HCT116 (cell line): ENCODE measurements around the gene NSUN7. TPM values are rescaled to one million over a fixed set of nuclear protein-coding genes. Genes with fewer than 3 reads are reported as not detected.

Experiments used
- ATAC-seq: fragments of 200-7000 bp; cut with Tn5 transposase; 2 replicates; pipeline ENCODE4 v1.9.1; 2020; ENCODE audit warnings: mild to moderate bottlenecking, moderate library complexity
- BruUV-seq: library from RNA; stranded (reverse); fragments of 400-500 nt; replicated peaks from 2 replicates; lab custom pipeline; 2021; lab: Mats Ljungman, UMichigan
- CTCF ChIA-PET: fragments of 300-600 bp; sonication (Branson Sonifier 250); formaldehyde crosslinking; loops from one replicate; lab custom pipeline; 2021; ENCODE audit warnings: antibody characterized with exemption; lab: Charles Lee
- POLR2A ChIA-PET: fragments of 300-600, 350-600 bp; sonication (Branson Sonifier 250); formaldehyde crosslinking; loops from one replicate; lab custom pipeline; 2021; ENCODE audit warnings: antibody characterized with exemption; lab: Charles Lee
- RAD21 ChIA-PET, 2 experiments: fragments of 300-600 bp; sonication (Branson Sonifier 250); formaldehyde crosslinking; loops; one replicate each; lab custom pipeline; 2023; ENCODE audit warnings: low total read pairs in 2 of 2; ENCODE audit not compliant: uncharacterized antibody in 2 of 2, unreplicated experiment in 2 of 2, low non-redundant PET in 1 of 2; lab: Charles Lee
- DNase-seq: peaks from one replicate; pipeline ENCODE4 v3.0.0-alpha.2; 2010; ENCODE audit warnings: low read depth, low spot score
- H2AFZ ChIP-seq: fragments of 200-600 bp; shearing (Covaris generic), sonication (generic); 2 replicates; pipeline ENCODE4 v1.6.1; 2017; ENCODE audit warnings: low read depth, mixed run types, mixed read lengths, antibody characterized with exemption, low read length; ENCODE audit not compliant: poor library complexity, severe bottlenecking
- H3K27ac ChIP-seq: 2 replicates; pipeline ENCODE4 v1.5.1; 2012; ENCODE audit warnings: low read depth, low read length
- H3K27me3 ChIP-seq: fragments of 200-600 bp; sonication (generic); 2 replicates; pipeline ENCODE4 v1.6.1; 2016; ENCODE audit warnings: mixed run types, low read length, mixed read lengths; ENCODE audit not compliant: insufficient read depth
- H3K36me3 ChIP-seq, 2 experiments: fragments of 200-500 bp in 1 of 2; fragments of 200-600 bp in 1 of 2; sonication (Bioruptor generic) in 1 of 2; sonication (generic) in 1 of 2; 2 replicates each; pipeline versions ENCODE4 v1.5.1 to v1.6.1; 2014 to 2016; ENCODE audit warnings: low read length in 2 of 2, inconsistent platforms in 1 of 2, mixed read lengths in 1 of 2, mixed run types in 1 of 2; ENCODE audit not compliant: insufficient read depth in 2 of 2, control insufficient read depth in 1 of 2
- H3K4me1 ChIP-seq, 2 experiments: fragments of 200-600 bp in 1 of 2; sonication (generic) in 1 of 2; 2 replicates each; pipeline versions ENCODE4 v1.5.1 to v1.6.1; 2012 to 2017; ENCODE audit warnings: low read length in 2 of 2, inconsistent platforms in 1 of 2, mild to moderate bottlenecking in 1 of 2, mixed read lengths in 1 of 2, mixed run types in 1 of 2, moderate library complexity in 1 of 2; ENCODE audit not compliant: insufficient read depth in 2 of 2, control insufficient read depth in 1 of 2
- H3K4me2 ChIP-seq: fragments of 200-600 bp; sonication (generic); 2 replicates; pipeline ENCODE4 v1.6.1; 2017; ENCODE audit warnings: mixed run types, low read length, mixed read lengths
- H3K4me3 ChIP-seq, 2 experiments: fragments of 200-600 bp in 1 of 2; sonication (generic) in 1 of 2; replicated peaks in 1 of 2; 2 replicates each; pipeline ENCODE4 v1.5.1; 2011 to 2016; ENCODE audit warnings: low read length in 2 of 2, control low read depth in 1 of 2, low read depth in 1 of 2, mild to moderate bottlenecking in 1 of 2, mixed read lengths in 1 of 2, mixed run types in 1 of 2
- H3K79me2 ChIP-seq: fragments of 200-600 bp; sonication (generic); 2 replicates; pipeline ENCODE4 v1.6.1; 2017; ENCODE audit warnings: mild to moderate bottlenecking, mixed run types, low read length, moderate library complexity, mixed read lengths; ENCODE audit not compliant: insufficient read depth
- H3K9ac ChIP-seq: fragments of 200-600 bp; sonication (generic); 2 replicates; pipeline ENCODE4 v1.6.1; 2016; ENCODE audit warnings: low read length, mixed read lengths
- H3K9me2 ChIP-seq: fragments of 200-600 bp; sonication (generic), shearing (Covaris generic); 2 replicates; pipeline ENCODE4 v1.6.1; 2017; ENCODE audit warnings: mixed run types, mild to moderate bottlenecking, moderate library complexity; ENCODE audit not compliant: insufficient read depth
- H3K9me3 ChIP-seq, 2 experiments: fragments of 200-500 bp in 1 of 2; fragments of 200-600 bp in 1 of 2; sonication (Bioruptor generic) in 1 of 2; sonication (generic) in 1 of 2; 2 replicates each; pipeline ENCODE4 v1.6.1; 2014 to 2017; ENCODE audit warnings: low read length in 2 of 2, mixed read lengths in 2 of 2, inconsistent platforms in 1 of 2, low read depth in 1 of 2, mild to moderate bottlenecking in 1 of 2, mixed run types in 1 of 2, moderate library complexity in 1 of 2; ENCODE audit not compliant: control insufficient read depth in 1 of 2, insufficient read depth in 1 of 2
- H4K20me1 ChIP-seq: fragments of 200-600 bp; sonication (generic), shearing (Covaris generic); 2 replicates; pipeline ENCODE4 v1.6.1; 2017; ENCODE audit warnings: mixed run types, mild to moderate bottlenecking, moderate library complexity; ENCODE audit not compliant: insufficient read depth
- CBX3 ChIP-seq: IDR thresholded peaks from 2 replicates; pipeline ENCODE4 v1.6.1; 2012; ENCODE audit warnings: low read depth
- EGR1 ChIP-seq: IDR thresholded peaks from 2 replicates; pipeline ENCODE4 v1.6.1; 2012; ENCODE audit warnings: low read depth
- ELF1 ChIP-seq: IDR thresholded peaks from 2 replicates; pipeline ENCODE4 v1.6.1; 2012; ENCODE audit warnings: low read depth, borderline replicate concordance
- EZH2 ChIP-seq: fragments of 200-600 bp; sonication (generic); IDR thresholded peaks from 2 replicates; pipeline ENCODE4 v1.6.1; 2017; ENCODE audit warnings: antibody characterized with exemption, mixed run types
- EZH2phosphoT487 ChIP-seq: fragments of 200-600 bp; IDR thresholded peaks from 2 replicates; pipeline ENCODE4 v1.6.1; 2018; ENCODE audit warnings: antibody characterized with exemption, borderline replicate concordance
- FOSL1 ChIP-seq: IDR thresholded peaks from 2 replicates; pipeline ENCODE4 v1.6.1; 2012; ENCODE audit warnings: low read depth
- MAX ChIP-seq: IDR thresholded peaks from 2 replicates; pipeline ENCODE4 v1.6.1; 2012
- RAD21 ChIP-seq: IDR thresholded peaks from 2 replicates; pipeline ENCODE4 v1.6.1; 2012; ENCODE audit warnings: low read depth, mild to moderate bottlenecking
- REST ChIP-seq: IDR thresholded peaks from 2 replicates; pipeline ENCODE4 v1.6.1; 2012; ENCODE audit warnings: low read depth
- SP1 ChIP-seq: IDR thresholded peaks from 2 replicates; pipeline ENCODE4 v1.6.1; 2012; ENCODE audit warnings: low read depth
- SRF ChIP-seq: IDR thresholded peaks from 2 replicates; pipeline ENCODE4 v1.6.1; 2012; ENCODE audit warnings: low read depth
- TCF7L2 ChIP-seq: IDR thresholded peaks from 2 replicates; pipeline ENCODE4 v1.7.0; 2011; ENCODE audit warnings: borderline replicate concordance, inconsistent platforms; ENCODE audit not compliant: insufficient read depth, insufficient read length; ENCODE audit errors: extremely low read depth
- YY1 ChIP-seq: IDR thresholded peaks from 2 replicates; pipeline ENCODE4 v1.6.1; 2011; ENCODE audit warnings: low read length, low read depth, moderate library complexity, mild to moderate bottlenecking; ENCODE audit not compliant: insufficient replicate concordance; ENCODE audit errors: extremely low read depth
- ZBTB33 ChIP-seq: IDR thresholded peaks from 2 replicates; pipeline ENCODE4 v1.6.1; 2011; ENCODE audit warnings: mild to moderate bottlenecking, low read length, moderate library complexity; ENCODE audit not compliant: insufficient replicate concordance; ENCODE audit errors: extremely low read depth
- ZFX ChIP-seq: fragments of 450-650 bp; IDR thresholded peaks from 2 replicates; pipeline ENCODE4 v1.6.1; 2017
- intact Hi-C: fragments of 100-400 bp; cut with micrococcal nuclease; formaldehyde crosslinking; loops from 2 replicates; pipeline ENCODE4 v1.10.0; 2022
- total RNA-seq: library from RNA; stranded (reverse); gene quantifications from one replicate; pipeline ENCODE4 v1.2.1, GENCODE V29; 2021; ENCODE audit not compliant: unreplicated experiment
- TF ChIP-seq, protein P1 (sequence below), 3 experiments: fragments of 200-600 bp in 1 of 3; sonication (generic) in 1 of 3; IDR thresholded peaks in 2 of 3; conservative IDR thresholded peaks in 1 of 3; 2 replicates each; pipeline ENCODE4 v1.5.1; 2012 to 2017; ENCODE audit warnings: low read depth in 2 of 3, low read length in 2 of 3, antibody characterized with exemption in 1 of 3, borderline replicate concordance in 1 of 3, control low read depth in 1 of 3, mild to moderate bottlenecking in 1 of 3, mixed read lengths in 1 of 3, mixed run types in 1 of 3, moderate library complexity in 1 of 3; ENCODE audit not compliant: insufficient read depth in 1 of 3

Gene NSUN7
- total RNA-seq, 1 experiment from 2014 or later = 0.07 TPM

DNA sequence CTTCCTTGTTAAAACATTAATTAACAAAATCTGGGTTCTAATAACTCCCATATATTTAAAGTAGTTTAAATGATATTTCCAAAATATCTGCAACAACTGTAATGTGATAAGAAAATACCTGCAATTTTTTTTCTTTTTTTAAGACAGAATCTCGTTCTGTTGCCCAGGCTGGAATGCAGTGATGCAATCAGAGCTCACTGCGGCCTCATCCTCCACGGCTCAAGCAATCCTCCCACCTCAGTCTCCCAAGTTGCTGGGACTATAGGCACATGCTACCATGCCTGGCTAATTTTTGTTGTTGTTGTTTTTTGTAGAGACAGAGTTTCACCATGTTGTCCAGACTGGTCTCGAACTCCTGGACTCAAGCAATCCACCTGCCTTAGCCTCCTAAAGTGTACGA lies 45.7 kb upstream of the NSUN7 start:
- no peaks in the 10 kb centered on the region for H3K9me3 ChIP-seq
- H3K36me3 ChIP-seq = no peaks in the 10 kb centered on the region
- no peaks in the 10 kb centered on the region for H4K20me1 ChIP-seq
- TF ChIP-seq TCF7L2 (no peak), ZBTB33 (no peak), EZH2phosphoT487 (no peak), ZFX (no peak), EZH2 (no peak), YY1 (no peak), SRF (no peak), ELF1 (no peak), RAD21 (no peak), SP1 (no peak), CBX3 (no peak), REST (no peak), EGR1 (no peak), FOSL1 (no peak), MAX (no peak)
- TF ChIP-seq, protein P1, sequence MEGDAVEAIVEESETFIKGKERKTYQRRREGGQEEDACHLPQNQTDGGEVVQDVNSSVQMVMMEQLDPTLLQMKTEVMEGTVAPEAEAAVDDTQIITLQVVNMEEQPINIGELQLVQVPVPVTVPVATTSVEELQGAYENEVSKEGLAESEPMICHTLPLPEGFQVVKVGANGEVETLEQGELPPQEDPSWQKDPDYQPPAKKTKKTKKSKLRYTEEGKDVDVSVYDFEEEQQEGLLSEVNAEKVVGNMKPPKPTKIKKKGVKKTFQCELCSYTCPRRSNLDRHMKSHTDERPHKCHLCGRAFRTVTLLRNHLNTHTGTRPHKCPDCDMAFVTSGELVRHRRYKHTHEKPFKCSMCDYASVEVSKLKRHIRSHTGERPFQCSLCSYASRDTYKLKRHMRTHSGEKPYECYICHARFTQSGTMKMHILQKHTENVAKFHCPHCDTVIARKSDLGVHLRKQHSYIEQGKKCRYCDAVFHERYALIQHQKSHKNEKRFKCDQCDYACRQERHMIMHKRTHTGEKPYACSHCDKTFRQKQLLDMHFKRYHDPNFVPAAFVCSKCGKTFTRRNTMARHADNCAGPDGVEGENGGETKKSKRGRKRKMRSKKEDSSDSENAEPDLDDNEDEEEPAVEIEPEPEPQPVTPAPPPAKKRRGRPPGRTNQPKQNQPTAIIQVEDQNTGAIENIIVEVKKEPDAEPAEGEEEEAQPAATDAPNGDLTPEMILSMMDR (IDR thresholded peaks at IDR 0.05 in 2 of 3, conservative IDR thresholded peaks at IDR 0.05 in 1 of 3; ENCODE audit: borderline replicate concordance in 1 of 3, insufficient read depth in 1 of 3, low read depth in 2 of 3, low read length in 2 of 3) = no peak
- ATAC-seq = no peak
- no TSS peak for BruUV-seq
- intact Hi-C loops = no loop called here
- no peak overlapping the region for H3K4me3 ChIP-seq
- H3K9me2 ChIP-seq = no peaks in the 10 kb centered on the region
- no peak overlapping the region for H3K4me2 ChIP-seq
- H2AFZ ChIP-seq = no peak overlapping the region
- DNase-seq = no peak
- H3K27ac ChIP-seq = no peak overlapping the region
- no peaks in the 10 kb centered on the region for H3K27me3 ChIP-seq
- ChIA-PET POLR2A (no interaction called here), CTCF (no interaction called here), RAD21 (no interaction called here)
- H3K4me1 ChIP-seq = no peaks in the 10 kb centered on the region
- H3K9ac ChIP-seq = no peak overlapping the region
- no peaks in the 10 kb centered on the region for H3K79me2 ChIP-seq
